ENCODE data around the gene MZT2B.
A peak's percentile ranks its signal among the peaks of the same experiment; 100 is the strongest.
"Not testable (repeated sequence)": the region's sequence is repeated elsewhere in the genome, so short reads cannot be mapped to it uniquely, and the experiment has no call there.

DNA sequence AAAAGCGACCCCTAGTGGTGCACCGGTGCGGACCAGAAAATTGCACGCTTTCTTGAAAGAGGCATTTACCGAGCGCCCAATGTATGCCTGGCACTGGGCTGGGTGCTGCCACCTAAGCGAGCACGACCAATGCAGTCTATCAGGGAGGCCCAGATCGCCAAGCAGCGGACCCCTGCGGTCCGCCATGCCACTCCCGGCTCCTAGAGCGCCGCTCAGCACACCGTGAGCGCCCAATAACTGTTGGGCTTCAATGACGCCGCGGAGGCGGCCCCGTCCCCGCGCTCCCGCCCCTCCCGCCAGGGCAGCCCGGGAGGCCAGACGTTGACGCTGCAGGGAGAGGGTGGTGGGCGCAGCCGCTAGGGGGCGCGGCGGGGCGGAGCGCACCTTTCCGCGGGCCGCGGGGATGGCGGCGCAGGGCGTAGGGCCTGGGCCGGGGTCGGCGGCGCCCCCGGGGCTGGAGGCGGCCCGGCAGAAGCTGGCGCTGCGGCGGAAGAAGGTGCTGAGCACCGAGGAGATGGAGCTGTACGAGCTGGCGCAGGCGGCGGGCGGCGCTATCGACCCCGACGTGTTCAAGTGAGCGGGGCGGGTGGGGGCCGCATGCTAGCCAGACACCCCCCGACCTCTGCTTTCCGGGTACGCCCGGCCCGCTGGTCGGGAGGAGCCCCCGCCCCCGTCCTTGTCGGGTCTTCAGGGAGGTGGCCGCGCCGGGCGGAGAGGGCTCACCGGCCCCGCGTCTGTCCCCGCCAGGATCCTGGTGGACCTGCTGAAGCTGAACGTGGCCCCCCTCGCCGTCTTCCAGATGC is at the start of gene MZT2B:
- TF ChIP-seq, protein P1, sequence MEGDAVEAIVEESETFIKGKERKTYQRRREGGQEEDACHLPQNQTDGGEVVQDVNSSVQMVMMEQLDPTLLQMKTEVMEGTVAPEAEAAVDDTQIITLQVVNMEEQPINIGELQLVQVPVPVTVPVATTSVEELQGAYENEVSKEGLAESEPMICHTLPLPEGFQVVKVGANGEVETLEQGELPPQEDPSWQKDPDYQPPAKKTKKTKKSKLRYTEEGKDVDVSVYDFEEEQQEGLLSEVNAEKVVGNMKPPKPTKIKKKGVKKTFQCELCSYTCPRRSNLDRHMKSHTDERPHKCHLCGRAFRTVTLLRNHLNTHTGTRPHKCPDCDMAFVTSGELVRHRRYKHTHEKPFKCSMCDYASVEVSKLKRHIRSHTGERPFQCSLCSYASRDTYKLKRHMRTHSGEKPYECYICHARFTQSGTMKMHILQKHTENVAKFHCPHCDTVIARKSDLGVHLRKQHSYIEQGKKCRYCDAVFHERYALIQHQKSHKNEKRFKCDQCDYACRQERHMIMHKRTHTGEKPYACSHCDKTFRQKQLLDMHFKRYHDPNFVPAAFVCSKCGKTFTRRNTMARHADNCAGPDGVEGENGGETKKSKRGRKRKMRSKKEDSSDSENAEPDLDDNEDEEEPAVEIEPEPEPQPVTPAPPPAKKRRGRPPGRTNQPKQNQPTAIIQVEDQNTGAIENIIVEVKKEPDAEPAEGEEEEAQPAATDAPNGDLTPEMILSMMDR (conservative IDR thresholded peaks at IDR 0.05; ENCODE audit: low read length), result peak; percentile 57
- TF ChIP-seq EZH2phosphoT487 (IDR thresholded peaks at IDR 0.05; ENCODE audit: borderline replicate concordance), result not testable (repeated sequence)
